Measurements from ENCODE around the gene THAP4.

GRCh38 chr2:241551599-241551997 is 85.4 kb downstream of the THAP4 start:
- TF ChIP-seq POLR2A (IDR thresholded peaks at IDR 0.05; ENCODE audit: low read length): no peak
- TF ChIP-seq GATA1 (IDR thresholded peaks at IDR 0.05; ENCODE audit: low read depth, low read length): no peak
